ENCODE data around the gene RIPK4. TPM values are rescaled to one million over a fixed set of nuclear protein-coding genes. Genes with fewer than 3 reads are reported as not detected.

The RIPK4 gene
- total and polyA plus RNA-seq, 2 donors (not counting 1 experiment from before 2014, with no cell fraction given) = not detected

DNA sequence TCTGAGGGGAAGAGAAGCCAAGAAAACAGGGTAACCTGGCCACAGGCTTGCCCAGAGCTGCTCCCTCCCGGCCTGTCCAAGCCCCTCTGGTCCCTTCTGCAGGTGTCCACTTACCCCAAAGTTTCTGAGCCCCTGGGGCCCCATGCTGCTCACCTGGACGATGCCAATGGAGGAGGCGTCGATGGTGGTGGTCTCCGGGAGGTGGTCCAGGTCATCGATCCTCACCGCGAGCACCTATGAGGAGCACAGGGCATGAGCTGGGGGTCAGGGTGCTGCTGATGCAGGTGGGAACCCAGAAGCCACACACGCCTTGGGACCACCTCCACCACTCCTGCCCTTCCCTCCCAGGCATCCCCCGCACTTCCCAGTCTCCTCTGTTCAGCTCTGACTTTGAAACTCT is 37.5 kb upstream of the RIPK4 start:
- H3K79me2 ChIP-seq (ENCODE audit: control insufficient read depth, insufficient read depth, low read length) = peaks cover 2% of the 10 kb centered on the region
- no peak for DNase-seq
- intact Hi-C loops (cut with micrococcal nuclease) = no loop called here
- no peaks in the 10 kb centered on the region for H3K4me1 ChIP-seq (ENCODE audit: control insufficient read depth in 2 of 2, insufficient read depth in 2 of 2, low read length in 2 of 2)
- no peaks in the 10 kb centered on the region for H3K9me3 ChIP-seq (ENCODE audit: control extremely low read depth in 1 of 3, control insufficient read depth in 2 of 3, insufficient read depth in 1 of 3, low read length in 2 of 3)
- H2AFZ ChIP-seq (ENCODE audit: insufficient read depth, low read depth, low read length, poor library complexity, severe bottlenecking) = no peak overlapping the region
- 98% methylated on average over 10 of the region's 10 CpGs for WGBS (ENCODE audit: insufficient coverage)
- POLR2A ChIA-PET = no interaction called here
- H3K4me2 ChIP-seq (replicated peaks; ENCODE audit: low read depth, low read length, poor library complexity, severe bottlenecking) = no peak overlapping the region
- Mint-ChIP-seq H3K27ac (no peak overlapping the region), H3K4me3 (no peak overlapping the region), H3K27me3 (no peaks in the 10 kb centered on the region), H3K4me1 (no peaks in the 10 kb centered on the region), H3K9me3 (ENCODE audit: insufficient read depth) (peaks cover 4% of the 10 kb centered on the region)
- H3K27ac ChIP-seq (ENCODE audit: low read length in 2 of 2) = no peak overlapping the region
- no peaks in the 10 kb centered on the region for H3K27me3 ChIP-seq (replicated peaks in 1 of 4; ENCODE audit: control extremely low read depth in 1 of 4, control insufficient read depth in 3 of 4, insufficient read depth in 4 of 4, low read length in 3 of 4)
- H4K20me1 ChIP-seq (ENCODE audit: control insufficient read depth, insufficient read depth, low read length, poor library complexity, severe bottlenecking) = peaks cover 5% of the 10 kb centered on the region
- CTCF ChIA-PET = no interaction called here
- TF ChIP-seq, protein P1, sequence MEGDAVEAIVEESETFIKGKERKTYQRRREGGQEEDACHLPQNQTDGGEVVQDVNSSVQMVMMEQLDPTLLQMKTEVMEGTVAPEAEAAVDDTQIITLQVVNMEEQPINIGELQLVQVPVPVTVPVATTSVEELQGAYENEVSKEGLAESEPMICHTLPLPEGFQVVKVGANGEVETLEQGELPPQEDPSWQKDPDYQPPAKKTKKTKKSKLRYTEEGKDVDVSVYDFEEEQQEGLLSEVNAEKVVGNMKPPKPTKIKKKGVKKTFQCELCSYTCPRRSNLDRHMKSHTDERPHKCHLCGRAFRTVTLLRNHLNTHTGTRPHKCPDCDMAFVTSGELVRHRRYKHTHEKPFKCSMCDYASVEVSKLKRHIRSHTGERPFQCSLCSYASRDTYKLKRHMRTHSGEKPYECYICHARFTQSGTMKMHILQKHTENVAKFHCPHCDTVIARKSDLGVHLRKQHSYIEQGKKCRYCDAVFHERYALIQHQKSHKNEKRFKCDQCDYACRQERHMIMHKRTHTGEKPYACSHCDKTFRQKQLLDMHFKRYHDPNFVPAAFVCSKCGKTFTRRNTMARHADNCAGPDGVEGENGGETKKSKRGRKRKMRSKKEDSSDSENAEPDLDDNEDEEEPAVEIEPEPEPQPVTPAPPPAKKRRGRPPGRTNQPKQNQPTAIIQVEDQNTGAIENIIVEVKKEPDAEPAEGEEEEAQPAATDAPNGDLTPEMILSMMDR (IDR thresholded peaks at IDR 0.05) = no peak
- TF ChIP-seq EZH2 (IDR thresholded peaks at IDR 0.05; ENCODE audit: borderline replicate concordance, insufficient read depth, low read depth, low read length, poor library complexity, severe bottlenecking) = no peak
- ATAC-seq (ENCODE audit: low read depth) = no peak
- peaks cover 0 to 56% of the 10 kb centered on the region in 2 experiments for H3K36me3 ChIP-seq (replicated peaks in 1 of 2; ENCODE audit: control extremely low read depth in 1 of 2, control insufficient read depth in 1 of 2, extremely low read depth in 1 of 2, insufficient read depth in 2 of 2, low read length in 1 of 2)
- H3K9ac ChIP-seq (ENCODE audit: low read length) = no peak overlapping the region
- no peak overlapping the region for H3K4me3 ChIP-seq (ENCODE audit: control extremely low read depth in 1 of 5, extremely low read depth in 1 of 5, insufficient read depth in 1 of 5, low read depth in 2 of 5, low read length in 4 of 5)

DNA sequence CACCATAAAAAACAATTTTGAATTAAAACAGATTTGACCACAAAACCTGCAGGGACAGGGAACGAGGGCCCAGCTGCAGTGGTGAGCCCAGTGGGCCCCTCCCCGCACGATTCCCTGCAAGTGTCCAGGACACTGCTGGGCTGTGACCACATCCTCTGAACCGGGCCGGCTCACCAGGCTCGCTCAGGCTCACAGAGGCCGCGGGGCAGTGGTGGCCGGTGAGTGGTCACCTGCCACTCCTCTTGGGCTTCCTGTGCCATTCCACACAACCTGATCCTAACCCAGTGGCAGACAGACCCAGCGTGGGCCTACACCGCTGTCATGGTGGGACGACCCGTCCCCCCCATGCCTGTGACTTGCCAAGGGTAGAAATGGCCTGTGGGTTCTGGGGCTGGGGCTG is 36.5 kb upstream of the RIPK4 start:
- Mint-ChIP-seq H3K9me3 (ENCODE audit: insufficient read depth) (peaks cover 4% of the 10 kb centered on the region), H3K27me3 (no peaks in the 10 kb centered on the region), H3K4me1 (no peaks in the 10 kb centered on the region), H3K27ac (no peak overlapping the region), H3K4me3 (no peak overlapping the region)
- DNase-seq (no peak), ATAC-seq (ENCODE audit: low read depth) (no peak)
- Histone ChIP-seq H3K9ac (ENCODE audit: low read length) (no peak overlapping the region), H3K79me2 (ENCODE audit: control insufficient read depth, insufficient read depth, low read length) (peaks cover 2% of the 10 kb centered on the region), H2AFZ (ENCODE audit: insufficient read depth, low read depth, low read length, poor library complexity, severe bottlenecking) (no peak overlapping the region), H3K9me3 (ENCODE audit: control extremely low read depth in 1 of 3, control insufficient read depth in 2 of 3, insufficient read depth in 1 of 3, low read length in 2 of 3) (no peaks in the 10 kb centered on the region), H4K20me1 (ENCODE audit: control insufficient read depth, insufficient read depth, low read length, poor library complexity, severe bottlenecking) (peaks cover 5% of the 10 kb centered on the region), H3K27ac (ENCODE audit: low read length in 2 of 2) (no peak overlapping the region), H3K4me2 (replicated peaks; ENCODE audit: low read depth, low read length, poor library complexity, severe bottlenecking) (no peak overlapping the region), H3K4me1 (ENCODE audit: control insufficient read depth in 2 of 2, insufficient read depth in 2 of 2, low read length in 2 of 2) (no peaks in the 10 kb centered on the region), H3K4me3 (ENCODE audit: control extremely low read depth in 1 of 5, extremely low read depth in 1 of 5, insufficient read depth in 1 of 5, low read depth in 2 of 5, low read length in 4 of 5) (no peak overlapping the region), H3K27me3 (replicated peaks in 1 of 4; ENCODE audit: control extremely low read depth in 1 of 4, control insufficient read depth in 3 of 4, insufficient read depth in 4 of 4, low read length in 3 of 4) (no peaks in the 10 kb centered on the region), H3K36me3 (replicated peaks in 1 of 2; ENCODE audit: control extremely low read depth in 1 of 2, control insufficient read depth in 1 of 2, extremely low read depth in 1 of 2, insufficient read depth in 2 of 2, low read length in 1 of 2) (peaks cover 0 to 52% of the 10 kb centered on the region in 2 experiments)
- ChIA-PET CTCF (no interaction called here), POLR2A (no interaction called here)
- intact Hi-C loops (cut with micrococcal nuclease) = no loop called here
- 80% methylated on average over 13 of the region's 13 CpGs for WGBS (ENCODE audit: insufficient coverage)
- no peak for TF ChIP-seq EZH2 (IDR thresholded peaks at IDR 0.05; ENCODE audit: borderline replicate concordance, insufficient read depth, low read depth, low read length, poor library complexity, severe bottlenecking)
- TF ChIP-seq, protein P1 (IDR thresholded peaks at IDR 0.05) = no peak

Data from B cell (primary cell).